Spleen (tissue), 11 donors: ENCODE results near the gene RBM20. TPM values are rescaled to one million over a fixed set of nuclear protein-coding genes. Genes with fewer than 3 reads are reported as not detected.

Source experiments
- DNase-seq: peaks from one replicate; pipeline ENCODE4 v3.0.0-alpha.2; 2020
- H3K27ac ChIP-seq, 8 donors: fragments of 200-600 bp; sonication (generic) in 7 of 8; 1 replicate in 4 of 8; 2 replicates in 4 of 8; pipeline versions ENCODE4 v1.5.0 to v1.8.0; 2016 to 2021; ENCODE audit warnings: inconsistent platforms in 4 of 8, mild to moderate bottlenecking in 4 of 8, moderate library complexity in 1 of 8
- H3K27me3 ChIP-seq, 7 donors: fragments of 200-600 bp; sonication (generic) in 6 of 7; replicated peaks in 1 of 7; 1 replicate in 4 of 7; 2 replicates in 3 of 7; pipeline versions ENCODE4 v1.5.0 to v1.8.0; 2016 to 2021; ENCODE audit warnings: inconsistent platforms in 3 of 7, mild to moderate bottlenecking in 1 of 7
- H3K36me3 ChIP-seq, 6 donors: fragments of 200-600 bp; sonication (generic) in 5 of 6; 1 replicate in 4 of 6; 2 replicates in 2 of 6; pipeline versions ENCODE4 v1.5.0 to v1.8.0; 2016 to 2021; ENCODE audit warnings: inconsistent platforms in 2 of 6
- H3K4me1 ChIP-seq, 6 donors: fragments of 200-600 bp; sonication (generic) in 5 of 6; 1 replicate in 3 of 6; 2 replicates in 3 of 6; pipeline versions ENCODE4 v1.5.0 to v1.8.0; 2016 to 2021; ENCODE audit warnings: inconsistent platforms in 3 of 6
- H3K4me3 ChIP-seq, 8 donors: fragments of 200-600 bp; sonication (generic) in 7 of 8; 1 replicate in 4 of 8; 2 replicates in 4 of 8; pipeline versions ENCODE4 v1.5.0 to v1.8.0; 2016 to 2021; ENCODE audit warnings: inconsistent platforms in 4 of 8, mild to moderate bottlenecking in 4 of 8, moderate library complexity in 2 of 8
- H3K9me3 ChIP-seq, 8 donors: fragments of 200-600 bp; sonication (generic) in 7 of 8; 1 replicate in 4 of 8; 2 replicates in 4 of 8; pipeline versions ENCODE4 v1.5.0 to v1.8.0; 2016 to 2021; ENCODE audit warnings: inconsistent platforms in 4 of 8
- CTCF ChIP-seq, 11 experiments: fragments of 200-600 bp in 7 of 11; fragments of 450-650 bp in 4 of 11; sonication (generic) in 4 of 11; IDR thresholded peaks in 8 of 11; conservative IDR thresholded peaks in 3 of 11; 1 replicate in 7 of 11; 2 replicates in 4 of 11; pipeline versions ENCODE4 v1.4.0 to v1.8.0; 2016 to 2021; ENCODE audit warnings: antibody characterized with exemption in 11 of 11, inconsistent platforms in 4 of 11, mild to moderate bottlenecking in 1 of 11
- POLR2A ChIP-seq, 3 donors: fragments of 450-650 bp; IDR thresholded peaks; one replicate each; pipeline ENCODE4 v1.5.1; 2017; ENCODE audit warnings: antibody characterized with exemption in 3 of 3, mild to moderate bottlenecking in 1 of 3
- POLR2AphosphoS5 ChIP-seq, 3 donors: sonication (generic); formaldehyde crosslinking; IDR thresholded peaks; one replicate each; pipeline ENCODE4 v1.5.1; 2017; ENCODE audit warnings: antibody characterized with exemption in 3 of 3
- WGBS, 5 donors: extraction: QIAGEN DNeasy Blood & Tissue Kit in 3 of 5; methylation state at CpG; one replicate each; pipeline versions ENCODE4 v1.1.5 to v1.1.7; 2013 to 2018; 5-methylcytosine and 5-hydroxymethylcytosine counted together
- intact Hi-C: fragments of 100-400 bp; cut with DNase I; formaldehyde crosslinking; loops from one replicate; pipeline ENCODE4 v1.15.0; 2023; ENCODE audit warnings: low total_unique reads
- polyA plus RNA-seq, 3 donors: library from polyadenylated mRNA; stranded (reverse); fragments of 200-250 nt; gene quantifications; one replicate each; pipeline ENCODE4 v1.2.1, GENCODE V29; 2013
- small RNA-seq, 4 donors: library from RNA; depleted of rRNA; stranded (forward); fragments of <200 nt; gene quantifications; one replicate each; pipeline ENCODE3, GENCODE V24; 2016
- total RNA-seq, 7 donors: library from RNA; depleted of rRNA in 3 of 7; stranded (reverse); fragments of >200 nt in 3 of 7; fragmentation: NEBNext Ultra II Directional in 4 of 7; extraction: Animal tissue kit (Norgen Biotek cat#: 25700) in 4 of 7; gene quantifications; one replicate each; pipeline versions ENCODE4 v1.1.0 to v1.2.1, GENCODE V29; 2016 to 2021
- donor health status: healthy with polysubstance abuse.
- donor health status: DM: no; HTN: no; CAD: no; lungs with moderate emphysema.
- donor health status: DM: no; HTN: no; CAD: no.
- donor health status: Bipolar disorder and iron deficiency.
- donor health status: healthy.
- donor health status: DM: no; HTN: no; CAD: no.
- donor health status: DM: yes; HTN: yes; CAD: no.

The RBM20 gene
- total and polyA plus RNA-seq, 10 donors = 0.04 to 0.72 (median 0.29) TPM; not detected in 1

DNA sequence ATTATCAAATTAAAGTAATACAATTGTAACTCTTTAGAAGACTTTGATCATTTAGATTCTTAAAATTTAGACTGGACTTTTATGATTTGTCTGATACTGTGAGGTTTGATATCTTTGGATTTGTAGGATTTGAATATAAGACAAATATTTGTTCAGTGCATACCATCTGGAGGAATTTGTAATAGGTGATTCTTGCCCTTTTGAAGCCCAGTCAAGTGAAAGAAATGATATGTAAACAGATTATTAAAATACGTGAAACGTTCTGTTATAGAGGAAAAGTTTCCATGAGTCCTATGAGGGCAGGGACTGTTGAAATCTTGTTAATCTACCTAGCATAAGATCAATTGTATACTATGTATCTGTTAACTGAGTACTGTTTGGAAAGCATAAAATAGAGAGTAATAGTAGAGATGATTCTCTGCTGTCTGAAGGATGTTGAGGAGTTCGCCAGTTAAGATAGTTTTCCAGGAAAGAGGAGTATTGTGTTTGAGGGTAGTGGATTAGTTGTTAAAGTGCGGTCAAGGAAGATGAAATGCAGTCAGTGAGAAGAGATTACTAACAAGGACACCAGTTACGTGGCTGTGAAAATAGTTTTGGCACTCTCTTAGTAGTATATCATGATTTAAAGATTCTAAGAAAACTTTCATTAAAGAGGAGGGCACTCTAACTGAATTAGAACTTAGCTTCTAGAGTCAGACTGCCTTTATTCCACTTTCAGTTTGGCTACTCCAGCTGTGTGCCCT is 242.0 kb downstream of the RBM20 start:
- DNase-seq = no peak
- H3K4me3 ChIP-seq = no peak overlapping the region
- H3K27ac ChIP-seq = peak overlapping the region in 3 of 8 donors; percentile 6 to 22 (median 8)
- H3K27me3 ChIP-seq = no peaks in the 10 kb centered on the region
- H3K36me3 ChIP-seq = peaks cover 0 to 100% (median 73%) of the 10 kb centered on the region in 6 donors
- intact Hi-C loops = no loop called here
- H3K9me3 ChIP-seq = no peaks in the 10 kb centered on the region
- WGBS, 5 donors = 60 to 73% (median 66%) methylated on average over 5 of the region's 5 CpGs
- H3K4me1 ChIP-seq = peaks cover 0 to 94% (median 35%) of the 10 kb centered on the region in 6 donors
- TF ChIP-seq CTCF (IDR thresholded peaks at IDR 0.05 in 8 of 11, conservative IDR thresholded peaks at IDR 0.05 in 3 of 11) (no peak), POLR2AphosphoS5 (IDR thresholded peaks at IDR 0.05) (no peak), POLR2A (IDR thresholded peaks at IDR 0.05) (no peak)

DNA sequence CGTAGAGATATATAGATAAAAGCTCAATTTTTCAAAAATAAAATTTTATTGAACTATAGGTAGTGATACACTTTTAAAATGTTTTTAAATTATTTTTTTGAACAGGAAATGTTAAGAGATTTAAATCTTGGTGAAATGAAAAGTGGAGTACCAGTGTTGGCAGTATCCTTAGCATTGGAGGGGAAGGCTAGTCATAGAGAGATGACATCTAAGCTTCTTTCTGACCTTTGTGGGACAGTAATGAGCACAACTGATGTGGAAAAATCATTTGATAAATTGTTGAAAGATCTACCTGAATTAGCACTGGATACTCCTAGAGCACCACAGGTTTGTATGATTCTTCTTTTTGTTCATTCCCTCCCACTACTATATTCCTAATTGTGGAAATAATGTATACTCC is 243.4 kb downstream of the RBM20 start:
- intact Hi-C loops = no loop called here
- Histone ChIP-seq H3K4me1 (peaks cover 0 to 94% (median 24%) of the 10 kb centered on the region in 6 donors), H3K4me3 (no peak overlapping the region), H3K27me3 (no peaks in the 10 kb centered on the region), H3K27ac (peak overlapping the region in 1 of 8 donors; percentile 8), H3K9me3 (no peaks in the 10 kb centered on the region), H3K36me3 (peaks cover 0 to 100% (median 73%) of the 10 kb centered on the region in 6 donors)
- DNase-seq = no peak
- WGBS, 5 donors = 94 to 100% (median 96%) methylated on average over 1 of the region's 1 CpG
- TF ChIP-seq POLR2A (IDR thresholded peaks at IDR 0.05) = no peak

Small RNA genes within 50 kb of the gene (small RNA-seq; reads per million reads assigned to genes)
- gene RF00019 = 0 reads per million in 4 donors
- gene RN7SKP288 = 0 reads per million in 4 donors
- gene RNA5SP327 = 0 reads per million in 4 donors

Other genes starting within 250 kb of the RBM20 start
- gene DUSP5, start 146.4 kb upstream of the RBM20 start, total RNA-seq = 10 to 100 TPM; 17.2 to 71.8 (median 35.6) TPM
- gene DUSP5, start 146.4 kb upstream of the RBM20 start, polyA plus RNA-seq = 10 to 100 TPM in 2 of 3 donors, 1 to 10 TPM in 1; 9.7 to 17.2 (median 15.7) TPM
- 10 to 100 TPM; 32.4 to 41.2 (median 35.0) TPM for gene SMC3, start 76.6 kb upstream of the RBM20 start, total RNA-seq
- 10 to 100 TPM; 10.4 to 16.7 (median 13.9) TPM for gene SMC3, start 76.6 kb upstream of the RBM20 start, polyA plus RNA-seq
- 100 to 1,000 TPM; 128 to 201 (median 146) TPM for gene PDCD4, start 227.6 kb downstream of the RBM20 start, total RNA-seq
- gene PDCD4, start 227.6 kb downstream of the RBM20 start, polyA plus RNA-seq = 100 to 1,000 TPM; 121 to 204 (median 176) TPM